AG09319 (cell line): ENCODE data around the gene HSPG2.

Experiments used
- DNase-seq: peaks from one replicate; pipeline ENCODE4 v3.0.0-alpha.2; 2010; ENCODE audit warnings: low read depth; ENCODE audit errors: extremely low read depth
- TF ChIP-seq, protein P1 (sequence below): IDR thresholded peaks from 2 replicates; pipeline ENCODE4 v1.5.1; 2011; ENCODE audit warnings: low read depth, mild to moderate bottlenecking, inconsistent platforms, low read length, moderate library complexity

The HSPG2 gene

DNA sequence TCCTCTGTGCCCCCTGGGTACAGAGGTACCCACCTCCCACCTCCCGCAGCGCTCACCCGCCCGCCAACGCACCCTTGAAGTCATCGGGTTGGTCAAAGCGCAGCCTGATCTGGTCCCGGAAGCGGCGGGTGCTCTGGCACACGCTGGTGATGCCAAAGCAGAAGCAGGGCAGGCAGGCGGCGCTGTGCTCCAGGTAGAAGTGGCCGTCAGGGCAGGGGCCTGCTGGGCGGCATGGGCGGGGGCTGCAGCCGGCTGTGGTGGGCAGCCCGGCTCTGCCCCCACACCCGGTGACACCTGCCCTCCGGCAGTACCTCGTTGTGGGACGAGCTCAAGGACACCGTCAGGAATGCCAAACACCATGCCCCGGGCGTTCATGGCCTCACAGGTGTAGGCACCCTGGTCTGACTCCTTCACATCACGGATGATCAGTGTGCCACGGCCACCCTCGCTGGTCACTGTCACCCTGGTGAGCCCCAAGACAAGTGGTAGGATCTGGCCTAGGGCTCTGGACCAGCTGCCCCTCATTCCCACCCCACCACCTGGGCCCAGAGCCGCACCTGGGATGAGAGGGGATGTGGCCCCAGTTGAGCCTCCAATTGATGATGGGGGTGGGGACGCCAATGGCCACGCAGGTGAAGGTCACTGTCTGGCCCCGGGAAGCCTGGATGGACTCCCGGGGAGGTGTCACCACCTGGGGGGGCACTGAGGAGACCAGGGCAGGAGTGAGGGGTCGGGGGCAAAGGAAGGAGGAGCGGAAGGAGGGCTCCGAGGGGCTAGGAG lies 52.5 kb downstream of the HSPG2 start:
- DNase-seq, result no peak
- TF ChIP-seq, protein P1, sequence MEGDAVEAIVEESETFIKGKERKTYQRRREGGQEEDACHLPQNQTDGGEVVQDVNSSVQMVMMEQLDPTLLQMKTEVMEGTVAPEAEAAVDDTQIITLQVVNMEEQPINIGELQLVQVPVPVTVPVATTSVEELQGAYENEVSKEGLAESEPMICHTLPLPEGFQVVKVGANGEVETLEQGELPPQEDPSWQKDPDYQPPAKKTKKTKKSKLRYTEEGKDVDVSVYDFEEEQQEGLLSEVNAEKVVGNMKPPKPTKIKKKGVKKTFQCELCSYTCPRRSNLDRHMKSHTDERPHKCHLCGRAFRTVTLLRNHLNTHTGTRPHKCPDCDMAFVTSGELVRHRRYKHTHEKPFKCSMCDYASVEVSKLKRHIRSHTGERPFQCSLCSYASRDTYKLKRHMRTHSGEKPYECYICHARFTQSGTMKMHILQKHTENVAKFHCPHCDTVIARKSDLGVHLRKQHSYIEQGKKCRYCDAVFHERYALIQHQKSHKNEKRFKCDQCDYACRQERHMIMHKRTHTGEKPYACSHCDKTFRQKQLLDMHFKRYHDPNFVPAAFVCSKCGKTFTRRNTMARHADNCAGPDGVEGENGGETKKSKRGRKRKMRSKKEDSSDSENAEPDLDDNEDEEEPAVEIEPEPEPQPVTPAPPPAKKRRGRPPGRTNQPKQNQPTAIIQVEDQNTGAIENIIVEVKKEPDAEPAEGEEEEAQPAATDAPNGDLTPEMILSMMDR, result no peak

DNA sequence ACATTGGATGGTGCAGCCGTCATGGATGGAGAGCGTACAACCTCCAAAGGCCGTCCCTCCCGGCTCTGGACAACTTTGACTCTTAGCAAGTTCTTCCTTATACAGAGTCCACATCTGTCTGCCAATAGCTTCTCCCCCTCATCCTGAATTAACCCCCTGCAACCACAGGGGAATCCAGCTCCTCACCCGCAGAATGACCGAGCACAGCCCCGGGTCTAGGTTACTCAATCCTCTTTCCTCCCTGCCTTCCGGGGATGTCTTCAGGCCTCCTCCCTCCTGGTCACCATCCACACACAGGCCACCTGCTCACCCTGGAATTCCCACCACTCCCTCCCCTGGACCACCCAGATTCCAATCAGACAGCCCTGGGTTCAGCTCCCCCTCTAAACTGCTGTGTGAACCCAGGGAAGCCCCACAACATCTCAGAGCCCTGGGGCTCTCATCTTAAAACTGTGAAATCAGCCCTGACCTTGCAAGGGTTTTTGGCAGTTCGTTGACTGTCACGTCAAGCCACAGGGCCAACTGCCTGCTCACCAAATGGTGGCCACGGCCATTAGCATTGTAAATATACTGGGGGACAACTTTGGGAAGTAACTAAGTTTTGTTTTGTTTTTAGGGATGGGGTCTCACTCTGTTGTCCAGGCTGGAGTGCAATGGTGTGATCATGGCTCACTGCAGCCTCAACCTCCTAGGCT lies 54.2 kb downstream of the HSPG2 start:
- no peak for DNase-seq
- TF ChIP-seq, protein P1, result no peak

DNA sequence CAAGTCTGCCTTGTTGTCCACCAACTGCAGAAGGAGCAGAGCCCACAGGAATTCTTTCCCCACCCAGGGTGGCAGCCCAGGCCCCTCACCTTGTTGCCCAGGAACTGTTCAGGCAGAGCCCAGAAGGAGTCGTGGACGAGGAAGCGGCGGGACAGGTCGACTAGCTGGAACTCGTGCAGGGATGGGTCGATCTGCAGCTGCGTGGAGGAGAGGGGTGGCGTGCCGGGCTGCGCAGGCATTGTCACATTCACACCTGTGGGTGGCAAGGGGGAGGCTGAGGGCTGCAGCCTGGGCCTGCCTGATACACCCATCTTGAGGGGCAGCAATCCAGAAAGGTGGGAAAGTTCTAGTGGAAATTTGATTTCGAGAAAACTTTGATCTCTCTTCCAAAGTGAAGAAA lies 55.9 kb downstream of the HSPG2 start:
- TF ChIP-seq, protein P1, result no peak
- DNase-seq, result no peak

DNA sequence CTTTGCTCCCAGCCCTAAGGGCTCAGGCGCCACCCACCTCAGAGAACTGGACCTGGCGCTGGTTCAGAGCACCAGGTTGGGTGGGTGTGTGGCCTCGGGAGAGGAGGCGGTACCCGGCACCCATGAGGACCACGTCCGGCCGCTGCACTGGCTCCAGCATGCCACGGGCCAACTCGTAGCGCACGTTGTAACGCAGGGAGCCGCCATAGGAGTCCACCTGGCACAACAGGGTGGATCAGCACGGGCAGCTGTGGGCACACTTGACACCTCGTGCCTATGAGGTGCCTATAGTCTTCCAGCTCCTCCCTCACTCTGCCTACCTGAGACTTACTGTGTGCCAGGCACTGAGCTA lies 56.5 kb downstream of the HSPG2 start:
- DNase-seq, result no peak
- TF ChIP-seq, protein P1, result no peak

DNA sequence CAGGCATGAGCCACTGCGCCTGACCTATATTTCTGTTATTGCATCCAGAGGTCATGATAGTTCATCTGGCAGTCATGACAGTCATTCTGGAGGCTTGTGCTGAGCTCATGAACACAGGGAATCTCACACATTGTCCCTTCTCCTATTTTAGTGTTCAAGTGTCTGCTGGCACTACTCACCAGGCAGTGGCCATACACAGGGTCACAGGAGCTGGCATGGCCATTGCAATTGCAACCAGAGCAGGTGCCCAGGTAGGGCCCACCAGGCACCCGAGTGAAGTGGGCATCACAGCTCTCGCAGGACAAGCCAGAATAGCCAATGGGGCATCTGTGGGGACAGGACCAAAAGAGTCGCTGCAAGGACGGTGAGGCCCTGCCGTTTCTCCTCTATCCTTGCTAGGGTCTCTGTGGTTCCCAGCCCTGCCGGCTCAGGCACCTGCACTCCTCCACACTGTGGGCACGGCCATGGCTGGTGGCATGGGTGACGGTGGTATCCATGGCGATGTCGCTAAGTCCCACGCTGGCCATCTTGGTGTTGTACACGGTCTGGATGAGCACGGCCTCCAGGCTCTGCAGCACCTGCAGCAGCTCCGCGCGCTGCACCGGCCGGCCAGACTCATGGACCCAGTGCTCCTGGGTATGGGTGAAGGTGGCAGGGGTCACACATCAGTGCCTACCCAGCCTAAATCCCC lies 57.0 kb downstream of the HSPG2 start:
- TF ChIP-seq, protein P1, result no peak
- no peak for DNase-seq

DNA sequence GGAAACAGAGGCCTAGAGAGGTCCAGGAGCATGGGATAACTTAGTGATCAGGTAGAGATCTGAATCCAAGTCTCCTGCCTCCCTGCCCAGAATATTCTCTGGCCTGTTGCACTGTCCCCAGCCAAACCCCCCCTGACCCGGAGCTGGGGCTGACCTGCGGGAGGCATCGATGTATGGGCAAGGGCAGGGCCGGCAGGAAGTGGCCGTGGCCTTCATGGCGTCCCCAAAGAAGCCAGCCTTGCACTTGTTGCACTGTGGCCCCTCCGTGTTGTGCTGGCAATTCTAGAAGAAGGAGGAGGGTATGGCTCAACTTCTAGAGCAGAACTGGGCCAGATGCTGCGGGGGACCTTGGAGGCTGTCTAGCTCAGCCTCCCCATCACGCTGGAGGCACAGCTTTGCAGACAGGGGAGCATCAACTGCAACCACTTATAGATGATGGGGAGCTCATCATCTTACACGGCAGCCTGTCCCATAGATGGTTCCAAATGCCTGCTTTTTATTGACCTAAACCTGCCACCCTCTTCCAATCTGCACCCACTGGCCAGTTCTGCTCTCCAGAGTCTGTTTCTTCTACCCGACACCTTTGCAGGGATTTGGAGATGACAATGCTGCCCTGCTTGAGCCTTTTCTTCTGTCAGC lies 58.2 kb downstream of the HSPG2 start:
- TF ChIP-seq, protein P1, result no peak
- no peak for DNase-seq
